Activated CD8-positive, alpha-beta memory T cell treated with anti-CD3 and anti-CD28 coated beads, Interleukin-2, amount 10 ng/mL, durations not matched to agents 7 days and 5 days (primary cell): Measurements from ENCODE around the gene ATF7. TPM values are rescaled to one million over a fixed set of nuclear protein-coding genes. Genes with fewer than 3 reads are reported as not detected.
"Not testable (repeated sequence)": the region's sequence is repeated elsewhere in the genome, so short reads cannot be mapped to it uniquely, and the experiment has no call there.

Experiments used
- ATAC-seq: fragments of 150-1000 bp; cut with Tn5 transposase; one replicate; pipeline ENCODE4 v1.10.0; 2021; ENCODE audit warnings: moderate library complexity
- CTCF ChIA-PET: fragments of 350-600 bp; sonication (Branson Sonifier 250); formaldehyde crosslinking; loops from one replicate; lab custom pipeline; 2021; ENCODE audit warnings: antibody characterized with exemption; lab: Charles Lee
- DNase-seq: peaks from one replicate; pipeline ENCODE4 v3.0.0-alpha.2; 2020
- H3K27ac Mint-ChIP-seq: one replicate; pipeline ENCODE4 v1.8.0; 2021; ENCODE audit warnings: mild to moderate bottlenecking, mixed read lengths
- H3K27me3 Mint-ChIP-seq: one replicate; pipeline ENCODE4 v1.8.0; 2021; ENCODE audit warnings: mixed read lengths
- H3K36me3 Mint-ChIP-seq: one replicate; pipeline ENCODE4 v1.8.0; 2021; ENCODE audit warnings: mild to moderate bottlenecking, mixed read lengths
- H3K4me1 Mint-ChIP-seq: one replicate; pipeline ENCODE4 v1.8.0; 2021; ENCODE audit warnings: mixed read lengths
- H3K4me3 Mint-ChIP-seq: one replicate; pipeline ENCODE4 v1.8.0; 2021; ENCODE audit warnings: mild to moderate bottlenecking, moderate library complexity, mixed read lengths
- H3K9me3 Mint-ChIP-seq: one replicate; pipeline ENCODE4 v1.8.0; 2022; ENCODE audit warnings: low read depth, mixed read lengths
- total RNA-seq, 2 experiments: library from RNA; stranded (reverse); gene quantifications; one replicate each; pipeline ENCODE4 v1.2.3, GENCODE V29; 2021

The ATF7 gene
- total RNA-seq, 2 experiments from 2014 or later = 24.6 to 33.8 TPM

GRCh38 chr12:53567961-53568808, 58.0 kb downstream of the ATF7 start:
- H3K27me3 Mint-ChIP-seq = no peaks in the 10 kb centered on the region
- no peaks in the 10 kb centered on the region for H3K9me3 Mint-ChIP-seq
- peaks cover 28% of the 10 kb centered on the region for H3K4me1 Mint-ChIP-seq
- CTCF ChIA-PET = interaction anchor here (1.2 kb wide), 2 partner anchors 25 to 40 kb away, joined by 3 to 4 read pairs; no protein-coding TSS in a partner anchor
- DNase-seq = no peak
- no peak overlapping the region for H3K4me3 Mint-ChIP-seq
- ATAC-seq = no peak
- H3K36me3 Mint-ChIP-seq = peaks cover 8% of the 10 kb centered on the region
- no peak overlapping the region for H3K27ac Mint-ChIP-seq

GRCh38 chr12:53565376-53565775, 60.8 kb downstream of the ATF7 start:
- not testable (repeated sequence) for DNase-seq, H3K9me3 Mint-ChIP-seq, H3K27me3 Mint-ChIP-seq, ATAC-seq, H3K27ac Mint-ChIP-seq, H3K36me3 Mint-ChIP-seq, H3K4me3 Mint-ChIP-seq
- CTCF ChIA-PET = interaction anchor here (1.7 kb wide), 1 partner anchor 13 kb away, joined by 3 read pairs; no protein-coding TSS in a partner anchor
- peaks cover 32% of the 10 kb centered on the region for H3K4me1 Mint-ChIP-seq

- CTCF ChIA-PET = interaction anchor here (0.9 kb wide), 1 partner anchor 10 kb away, joined by 3 read pairs; no protein-coding TSS in a partner anchor
- Mint-ChIP-seq H3K9me3 (no peaks in the 10 kb centered on the region), H3K27me3 (no peaks in the 10 kb centered on the region), H3K36me3 (peaks cover 8% of the 10 kb centered on the region), H3K27ac (no peak overlapping the region), H3K4me3 (no peak overlapping the region), H3K4me1 (peaks cover 33% of the 10 kb centered on the region)
- DNase-seq = no peak
- ATAC-seq = no peak
These were observed 61.2 kb downstream of the ATF7 start for GRCh38 chr12:53564941-53565340.

- CTCF ChIA-PET = interaction anchor here (0.9 kb wide), 1 partner anchor 9 kb away, joined by 3 read pairs; no protein-coding TSS in a partner anchor
- Mint-ChIP-seq H3K4me1 (peaks cover 33% of the 10 kb centered on the region), H3K36me3 (peaks cover 8% of the 10 kb centered on the region), H3K27ac (no peak overlapping the region), H3K4me3 (no peak overlapping the region), H3K27me3 (no peaks in the 10 kb centered on the region), H3K9me3 (no peaks in the 10 kb centered on the region)
- no peak for ATAC-seq
- DNase-seq = no peak
These were observed 61.9 kb downstream of the ATF7 start for GRCh38 chr12:53564278-53564677.

- Mint-ChIP-seq H3K4me3 (no peak overlapping the region), H3K27me3 (no peaks in the 10 kb centered on the region), H3K9me3 (no peaks in the 10 kb centered on the region), H3K27ac (no peak overlapping the region), H3K36me3 (peaks cover 8% of the 10 kb centered on the region), H3K4me1 (peaks cover 33% of the 10 kb centered on the region)
- CTCF ChIA-PET = no interaction called here
- DNase-seq (no peak), ATAC-seq (no peak)
These were observed 62.6 kb downstream of the ATF7 start for GRCh38 chr12:53563452-53564028.

- ATAC-seq (peak; percentile 65), DNase-seq (no peak)
- Mint-ChIP-seq H3K4me3 (no peak overlapping the region), H3K4me1 (peaks cover 43% of the 10 kb centered on the region), H3K9me3 (no peaks in the 10 kb centered on the region), H3K27me3 (no peaks in the 10 kb centered on the region), H3K27ac (peak overlapping the region; percentile 59), H3K36me3 (peaks cover 11% of the 10 kb centered on the region)
- CTCF ChIA-PET = interaction anchor here (1.1 to 1.7 kb wide), 5 partner anchors 10 to 114 kb away, joined by 3 to 6 read pairs (median 4); partner anchors contain the start of gene ATP5MC2
These were observed 64.6 kb downstream of the ATF7 start for GRCh38 chr12:53561590-53561953.

- ATAC-seq (peak; percentile 12), DNase-seq (no peak)
- Mint-ChIP-seq H3K4me3 (no peak overlapping the region), H3K9me3 (no peaks in the 10 kb centered on the region), H3K27ac (peak overlapping the region; percentile 59), H3K27me3 (no peaks in the 10 kb centered on the region), H3K4me1 (peaks cover 43% of the 10 kb centered on the region), H3K36me3 (peaks cover 11% of the 10 kb centered on the region)
- CTCF ChIA-PET = interaction anchor here (1.1 to 1.7 kb wide), 5 partner anchors 10 to 115 kb away, joined by 3 to 6 read pairs (median 4); partner anchors contain the start of gene ATP5MC2
These were observed 65.1 kb downstream of the ATF7 start for GRCh38 chr12:53560912-53561589.

GRCh38 chr12:53560351-53560750, 65.8 kb downstream of the ATF7 start:
- peaks cover 11% of the 10 kb centered on the region for H3K36me3 Mint-ChIP-seq
- DNase-seq (no peak), ATAC-seq (no peak)
- no peak overlapping the region for H3K4me3 Mint-ChIP-seq
- H3K9me3 Mint-ChIP-seq = no peaks in the 10 kb centered on the region
- H3K4me1 Mint-ChIP-seq = peaks cover 43% of the 10 kb centered on the region
- H3K27ac Mint-ChIP-seq = peak overlapping the region; percentile 13
- no peaks in the 10 kb centered on the region for H3K27me3 Mint-ChIP-seq
- CTCF ChIA-PET = no interaction called here

- no peaks in the 10 kb centered on the region for H3K9me3 Mint-ChIP-seq
- peaks cover 10% of the 10 kb centered on the region for H3K36me3 Mint-ChIP-seq
- ATAC-seq (no peak), DNase-seq (no peak)
- CTCF ChIA-PET = no interaction called here
- H3K4me1 Mint-ChIP-seq = peaks cover 32% of the 10 kb centered on the region
- H3K27ac Mint-ChIP-seq = no peak overlapping the region
- no peak overlapping the region for H3K4me3 Mint-ChIP-seq
- H3K27me3 Mint-ChIP-seq = no peaks in the 10 kb centered on the region
These were observed 67.6 kb downstream of the ATF7 start for GRCh38 chr12:53558631-53559030.

GRCh38 chr12:53552361-53553327, 73.5 kb downstream of the ATF7 start:
- Mint-ChIP-seq H3K9me3 (no peaks in the 10 kb centered on the region), H3K36me3 (peaks cover 18% of the 10 kb centered on the region), H3K27ac (no peak overlapping the region), H3K27me3 (no peaks in the 10 kb centered on the region), H3K4me1 (peaks cover 5% of the 10 kb centered on the region), H3K4me3 (no peak overlapping the region)
- CTCF ChIA-PET = interaction anchor here (1.8 kb wide), 1 partner anchor 9 kb away, joined by 8 read pairs; no protein-coding TSS in a partner anchor
- no peak for DNase-seq
- no peak for ATAC-seq

GRCh38 chr12:53551889-53552291, 74.3 kb downstream of the ATF7 start:
- ATAC-seq (no peak), DNase-seq (no peak)
- Mint-ChIP-seq H3K36me3 (peaks cover 15% of the 10 kb centered on the region), H3K27me3 (no peaks in the 10 kb centered on the region), H3K9me3 (no peaks in the 10 kb centered on the region), H3K4me1 (peaks cover 2% of the 10 kb centered on the region), H3K27ac (no peak overlapping the region), H3K4me3 (no peak overlapping the region)
- CTCF ChIA-PET = interaction anchor here (1.6 to 1.8 kb wide), 2 partner anchors 9 to 10 kb away, joined by 6 to 8 read pairs; no protein-coding TSS in a partner anchor

- Mint-ChIP-seq H3K4me3 (no peak overlapping the region), H3K36me3 (peaks cover 15% of the 10 kb centered on the region), H3K9me3 (no peaks in the 10 kb centered on the region), H3K27me3 (no peaks in the 10 kb centered on the region), H3K27ac (no peak overlapping the region), H3K4me1 (peaks cover 2% of the 10 kb centered on the region)
- CTCF ChIA-PET = interaction anchor here (1.6 kb wide), 1 partner anchor 11 kb away, joined by 6 read pairs; no protein-coding TSS in a partner anchor
- ATAC-seq (no peak), DNase-seq (no peak)
These were observed 75.6 kb downstream of the ATF7 start for GRCh38 chr12:53550595-53550994.
